ENCODE data around the gene TUBG2. TPM values are rescaled to one million over a fixed set of nuclear protein-coding genes. Genes with fewer than 3 reads are reported as not detected.

Gene TUBG2
- total RNA-seq, 1 donor from 2014 or later: 15.6 TPM

DNA sequence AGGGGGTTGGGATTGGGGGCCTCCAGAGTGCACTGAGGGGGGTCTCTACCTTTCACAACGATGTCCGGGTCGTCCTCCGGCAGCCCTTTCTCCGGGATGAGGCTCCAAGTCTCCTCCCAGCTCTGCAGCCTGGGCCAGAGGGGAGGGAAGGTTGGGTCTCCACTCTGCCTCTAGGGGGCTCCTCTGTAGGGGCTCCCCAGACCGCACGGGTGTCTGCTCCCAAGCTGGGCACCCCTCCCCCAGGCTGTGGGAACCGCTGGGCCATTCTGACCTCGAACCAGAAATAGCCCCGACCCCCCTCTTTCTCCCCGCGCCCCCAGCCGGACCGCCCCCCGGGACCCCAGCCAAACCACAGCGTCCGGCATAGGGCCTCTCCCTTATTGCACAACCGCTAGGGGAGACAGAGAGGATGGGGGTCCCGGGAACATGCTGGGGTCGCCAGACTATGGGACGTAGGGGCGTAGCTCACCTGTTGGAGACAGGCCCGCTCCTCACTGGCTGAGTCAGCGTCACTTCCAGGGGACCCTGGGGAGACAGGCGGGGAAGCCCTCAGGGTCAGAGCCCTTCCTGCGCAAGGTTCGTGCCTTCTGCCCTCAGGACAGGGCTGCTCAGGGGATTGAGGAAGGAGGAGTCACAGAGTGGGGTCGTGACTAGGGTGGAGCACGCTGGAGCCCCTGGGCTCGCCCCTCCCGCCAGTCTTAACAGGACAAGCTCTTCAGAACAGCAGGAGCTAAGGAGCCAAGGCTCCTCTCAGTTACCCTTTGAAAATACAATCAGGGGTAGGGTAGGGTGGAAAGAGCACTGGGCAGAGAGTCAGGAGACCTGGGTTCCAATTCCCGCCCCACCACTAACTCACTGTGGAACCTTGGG is 15.0 kb downstream of the TUBG2 start:
- no peaks in the 10 kb centered on the region for H3K27me3 ChIP-seq (ENCODE audit: low read depth)
- peak overlapping the region; percentile 97 for H3K27ac ChIP-seq (replicated peaks)
- intact Hi-C loops (cut with micrococcal nuclease): loop anchor here (10.0 kb wide), 1 partner anchor 59 kb away; no protein-coding TSS in a partner anchor
- peaks cover 76% of the 10 kb centered on the region for H3K4me1 ChIP-seq
- peaks cover 45% of the 10 kb centered on the region for H3K36me3 ChIP-seq
- H3K4me3 ChIP-seq: peak overlapping the region; percentile 98
- peak; percentile 77 for DNase-seq
- TF ChIP-seq, protein P1, sequence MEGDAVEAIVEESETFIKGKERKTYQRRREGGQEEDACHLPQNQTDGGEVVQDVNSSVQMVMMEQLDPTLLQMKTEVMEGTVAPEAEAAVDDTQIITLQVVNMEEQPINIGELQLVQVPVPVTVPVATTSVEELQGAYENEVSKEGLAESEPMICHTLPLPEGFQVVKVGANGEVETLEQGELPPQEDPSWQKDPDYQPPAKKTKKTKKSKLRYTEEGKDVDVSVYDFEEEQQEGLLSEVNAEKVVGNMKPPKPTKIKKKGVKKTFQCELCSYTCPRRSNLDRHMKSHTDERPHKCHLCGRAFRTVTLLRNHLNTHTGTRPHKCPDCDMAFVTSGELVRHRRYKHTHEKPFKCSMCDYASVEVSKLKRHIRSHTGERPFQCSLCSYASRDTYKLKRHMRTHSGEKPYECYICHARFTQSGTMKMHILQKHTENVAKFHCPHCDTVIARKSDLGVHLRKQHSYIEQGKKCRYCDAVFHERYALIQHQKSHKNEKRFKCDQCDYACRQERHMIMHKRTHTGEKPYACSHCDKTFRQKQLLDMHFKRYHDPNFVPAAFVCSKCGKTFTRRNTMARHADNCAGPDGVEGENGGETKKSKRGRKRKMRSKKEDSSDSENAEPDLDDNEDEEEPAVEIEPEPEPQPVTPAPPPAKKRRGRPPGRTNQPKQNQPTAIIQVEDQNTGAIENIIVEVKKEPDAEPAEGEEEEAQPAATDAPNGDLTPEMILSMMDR (IDR thresholded peaks at IDR 0.05; ENCODE audit: borderline replicate concordance): peak; percentile 61
- H3K9me3 ChIP-seq (replicated peaks): no peaks in the 10 kb centered on the region

DNA sequence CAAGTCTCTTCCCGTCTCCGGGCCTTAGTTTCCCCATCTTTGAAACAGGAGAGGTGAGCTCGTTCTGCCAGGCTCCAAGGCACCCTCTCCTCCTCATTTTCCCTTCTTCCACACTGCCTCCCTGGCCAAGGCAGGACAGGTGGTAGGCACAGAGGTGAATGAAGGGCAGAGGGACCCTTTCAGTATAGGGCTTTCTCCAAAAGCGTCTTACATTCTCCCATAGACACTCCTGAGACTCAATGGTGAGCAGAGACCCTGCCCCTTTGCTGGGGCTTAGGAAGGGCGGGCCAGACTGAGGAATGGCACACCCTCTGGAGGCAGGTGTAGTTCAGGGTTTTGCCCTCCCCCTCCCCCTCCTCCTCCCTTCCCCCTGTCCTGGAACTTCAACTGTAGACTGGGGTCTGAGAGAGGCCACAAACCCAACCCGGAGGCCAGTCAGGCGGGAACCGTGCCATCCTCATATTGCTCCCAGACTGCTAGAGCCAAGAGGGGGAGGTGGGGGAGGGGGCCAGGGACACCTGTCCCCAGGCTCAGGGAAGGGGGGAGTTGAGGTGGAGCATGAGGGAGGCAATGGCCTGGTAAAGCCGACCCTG is 15.8 kb downstream of the TUBG2 start:
- no peak for DNase-seq
- H3K27me3 ChIP-seq (ENCODE audit: low read depth): no peaks in the 10 kb centered on the region
- peaks cover 76% of the 10 kb centered on the region for H3K4me1 ChIP-seq
- intact Hi-C loops (cut with micrococcal nuclease): loop anchor here (10.0 kb wide), 1 partner anchor 60 kb away; no protein-coding TSS in a partner anchor
- no peaks in the 10 kb centered on the region for H3K9me3 ChIP-seq (replicated peaks)
- H3K27ac ChIP-seq (replicated peaks): peak overlapping the region; percentile 97
- peak overlapping the region; percentile 98 for H3K4me3 ChIP-seq
- H3K36me3 ChIP-seq: peaks cover 37% of the 10 kb centered on the region
- TF ChIP-seq, protein P1 (IDR thresholded peaks at IDR 0.05; ENCODE audit: borderline replicate concordance): no peak

DNA sequence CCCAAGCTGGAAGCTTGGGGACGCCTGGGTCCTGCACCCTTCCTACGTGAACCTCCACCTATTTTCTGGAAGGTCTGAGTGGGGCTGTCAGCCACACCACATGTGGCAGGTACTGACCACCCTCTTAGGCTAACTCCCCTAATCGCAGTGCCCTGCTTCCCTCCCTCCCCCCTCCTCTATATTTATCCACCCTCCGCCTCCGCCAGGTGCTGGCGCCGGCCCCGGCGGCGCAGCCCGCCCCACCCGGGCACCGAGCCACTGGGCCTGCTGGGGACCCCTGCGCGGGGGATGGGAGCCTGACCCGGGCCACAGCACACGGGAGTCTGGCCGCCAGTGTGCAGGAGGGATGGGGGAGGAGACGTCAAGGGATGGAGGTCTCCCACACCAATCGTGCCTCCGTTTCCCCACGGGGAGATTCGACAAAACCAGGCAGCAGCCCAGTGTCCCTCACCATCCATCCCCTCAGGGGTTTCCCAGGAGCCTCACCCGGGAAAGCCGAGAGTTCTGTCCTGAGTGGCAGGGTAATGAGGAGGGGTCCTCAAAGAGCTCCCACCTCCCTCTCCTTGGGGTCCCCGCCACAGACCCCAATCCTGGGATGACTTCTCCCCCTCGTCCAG is 16.4 kb downstream of the TUBG2 start:
- peak; percentile 70 for DNase-seq
- peak overlapping the region; percentile 97 for H3K27ac ChIP-seq (replicated peaks)
- peaks cover 79% of the 10 kb centered on the region for H3K4me1 ChIP-seq

DNA sequence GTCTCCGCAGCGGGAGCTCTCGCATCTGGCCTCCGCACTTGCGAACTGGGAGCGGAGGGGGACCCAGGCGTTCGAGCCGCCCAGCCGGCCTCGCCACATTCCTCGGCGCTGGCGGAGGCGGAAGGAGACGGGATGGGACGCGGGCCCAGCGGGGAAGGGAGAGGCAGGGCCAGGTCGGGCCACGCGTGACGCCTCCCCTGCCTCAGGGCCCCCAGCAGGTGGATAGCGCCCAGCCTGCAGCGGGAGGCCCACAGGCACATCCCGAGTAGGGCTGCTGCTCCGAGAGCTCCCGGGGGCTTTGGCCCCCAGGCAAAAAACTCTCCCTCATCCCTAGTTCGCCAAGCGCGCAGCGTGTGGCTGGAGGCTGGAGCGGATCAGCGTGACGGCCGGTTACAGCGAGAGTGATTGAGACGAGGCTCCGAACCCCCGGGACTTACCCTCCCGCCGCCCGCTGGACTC is 16.9 kb downstream of the TUBG2 start:
- peak; percentile 67 for DNase-seq
- Histone ChIP-seq H3K27me3 (ENCODE audit: low read depth) (no peaks in the 10 kb centered on the region), H3K4me3 (peak overlapping the region; percentile 98), H3K27ac (replicated peaks) (peak overlapping the region; percentile 97), H3K36me3 (peaks cover 26% of the 10 kb centered on the region), H3K4me1 (peaks cover 79% of the 10 kb centered on the region), H3K9me3 (replicated peaks) (no peaks in the 10 kb centered on the region)
- TF ChIP-seq, protein P1 (IDR thresholded peaks at IDR 0.05; ENCODE audit: borderline replicate concordance): no peak
- intact Hi-C loops (cut with micrococcal nuclease): loop anchor here (10.0 kb wide), 1 partner anchor 61 kb away; no protein-coding TSS in a partner anchor

More for the DNA sequence above, 16.4 kb downstream of the TUBG2 start:
- intact Hi-C loops (cut with micrococcal nuclease): loop anchor here (10.0 kb wide), 1 partner anchor 61 kb away; no protein-coding TSS in a partner anchor
- no peaks in the 10 kb centered on the region for H3K9me3 ChIP-seq (replicated peaks)
- peaks cover 31% of the 10 kb centered on the region for H3K36me3 ChIP-seq
- no peaks in the 10 kb centered on the region for H3K27me3 ChIP-seq (ENCODE audit: low read depth)
- peak overlapping the region; percentile 98 for H3K4me3 ChIP-seq
- TF ChIP-seq, protein P1 (IDR thresholded peaks at IDR 0.05; ENCODE audit: borderline replicate concordance): no peak

DNA sequence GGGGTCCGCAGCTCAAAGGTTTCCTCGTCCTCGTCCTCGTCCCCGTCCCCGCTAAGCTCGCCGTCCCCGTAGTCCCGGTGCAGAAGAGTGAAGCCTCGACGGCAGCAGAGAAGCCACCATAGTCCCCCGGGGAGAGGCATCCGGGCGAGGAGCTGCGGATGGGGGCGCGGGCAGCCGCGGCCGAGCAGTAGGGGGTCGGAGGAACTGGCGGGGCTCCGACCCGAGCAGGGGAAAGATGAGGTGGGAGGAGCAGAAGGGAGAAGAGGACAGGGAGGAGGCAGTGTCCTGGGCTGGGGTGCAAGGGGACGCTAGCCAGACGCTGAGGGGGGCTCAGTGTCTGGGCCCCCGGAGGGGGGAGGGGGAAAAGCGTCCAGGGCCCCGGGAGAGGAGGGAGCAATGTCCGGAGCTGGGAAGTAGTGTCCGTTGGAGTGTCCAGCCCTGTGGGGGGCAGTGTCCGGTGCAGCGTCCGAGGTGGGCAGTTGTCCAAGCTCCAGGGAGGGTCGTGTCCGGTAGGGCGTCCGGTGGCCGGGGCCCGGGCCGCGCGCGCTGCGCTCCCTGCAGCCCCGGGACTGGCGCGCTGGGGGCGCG is 17.4 kb downstream of the TUBG2 start, which contains the start of gene PLEKHH3:
PLEKHH3 (minus strand) TSS at position 571 of the 588 bp plus-strand sequence; CDS start at position 140, 431 bp downstream.
- H3K36me3 ChIP-seq: peaks cover 21% of the 10 kb centered on the region
- DNase-seq: no peak
- no peaks in the 10 kb centered on the region for H3K27me3 ChIP-seq (ENCODE audit: low read depth)
- H3K4me1 ChIP-seq: peaks cover 83% of the 10 kb centered on the region
- no peaks in the 10 kb centered on the region for H3K9me3 ChIP-seq (replicated peaks)
- intact Hi-C loops (cut with micrococcal nuclease): loop anchor here (10.0 kb wide), 1 partner anchor 62 kb away; no protein-coding TSS in a partner anchor
- peak within 1 kb of the TSS; percentile 98 for H3K4me3 ChIP-seq
- TF ChIP-seq, protein P1 (IDR thresholded peaks at IDR 0.05; ENCODE audit: borderline replicate concordance): peak; percentile 49
- peak within 1 kb of the TSS; percentile 97 for H3K27ac ChIP-seq (replicated peaks)
